H9 (cell line): ENCODE data around the gene KCNMA1. TPM values are rescaled to one million over a fixed set of nuclear protein-coding genes. Genes with fewer than 3 reads are reported as not detected.

Experiments used
- DNase-seq: peaks from one replicate; pipeline ENCODE4 v3.0.0-alpha.2; 2017
- H2AFZ ChIP-seq: one replicate; pipeline ENCODE4 v1.6.1; 2013; ENCODE audit warnings: mild to moderate bottlenecking, low read length, control low read depth, moderate library complexity
- H2AK5ac ChIP-seq: 2 replicates; pipeline ENCODE4 v1.6.1; 2013; ENCODE audit warnings: low read length, control low read depth, mixed read lengths; ENCODE audit not compliant: insufficient read length
- H2BK120ac ChIP-seq: one replicate; pipeline ENCODE4 v1.6.1; 2013; ENCODE audit warnings: low read depth, mild to moderate bottlenecking, low read length, control low read depth, inconsistent platforms; ENCODE audit not compliant: poor library complexity, severe bottlenecking
- H2BK12ac ChIP-seq: 2 replicates; pipeline ENCODE4 v1.6.1; 2013; ENCODE audit warnings: low read length, control low read depth, mixed read lengths, low read depth; ENCODE audit not compliant: insufficient read length
- H2BK15ac ChIP-seq: 2 replicates; pipeline ENCODE4 v1.6.1; 2013; ENCODE audit warnings: low read depth, low read length, control low read depth
- H2BK20ac ChIP-seq: one replicate; pipeline ENCODE4 v1.6.1; 2013; ENCODE audit warnings: low read depth, mild to moderate bottlenecking, low read length, control low read depth, inconsistent platforms; ENCODE audit not compliant: poor library complexity, severe bottlenecking
- H2BK5ac ChIP-seq: 2 replicates; pipeline ENCODE4 v1.6.1; 2013; ENCODE audit warnings: low read length, control low read depth, mixed read lengths; ENCODE audit not compliant: insufficient read length
- H3K14ac ChIP-seq: 2 replicates; pipeline ENCODE4 v1.6.1; 2013; ENCODE audit warnings: low read length, control low read depth; ENCODE audit not compliant: insufficient read depth
- H3K18ac ChIP-seq: 2 replicates; pipeline ENCODE4 v1.6.1; 2013; ENCODE audit warnings: low read depth, mild to moderate bottlenecking, mixed read lengths, low read length, control low read depth; ENCODE audit not compliant: insufficient read length
- H3K23ac ChIP-seq: 2 replicates; pipeline ENCODE4 v1.6.1; 2013; ENCODE audit warnings: low read length, control low read depth, mixed read lengths, low read depth; ENCODE audit not compliant: insufficient read length
- H3K23me2 ChIP-seq: 2 replicates; pipeline ENCODE4 v1.6.1; 2013; ENCODE audit warnings: low read depth, mild to moderate bottlenecking, mixed read lengths, low read length, control low read depth; ENCODE audit not compliant: insufficient read length, poor library complexity, severe bottlenecking
- H3K27ac ChIP-seq: 2 replicates; pipeline ENCODE4 v1.5.1; 2013; ENCODE audit warnings: low read length, control low read depth, mixed read lengths, low read depth; ENCODE audit not compliant: insufficient read length
- H3K27me3 ChIP-seq: 2 replicates; pipeline ENCODE4 v1.6.1; 2013; ENCODE audit warnings: low read length, control low read depth, inconsistent platforms; ENCODE audit not compliant: insufficient read depth
- H3K4ac ChIP-seq: 2 replicates; pipeline ENCODE4 v1.6.1; 2013; ENCODE audit warnings: low read depth, mild to moderate bottlenecking, control low read depth, inconsistent platforms, low read length, moderate library complexity
- H3K4me1 ChIP-seq: 2 replicates; pipeline ENCODE4 v1.6.1; 2013; ENCODE audit warnings: low read length, control low read depth, inconsistent platforms; ENCODE audit not compliant: insufficient read depth
- H3K4me2 ChIP-seq: 2 replicates; pipeline ENCODE4 v1.6.1; 2013; ENCODE audit warnings: low read length, control low read depth, mixed read lengths; ENCODE audit not compliant: insufficient read length, insufficient read depth
- H3K56ac ChIP-seq: 2 replicates; pipeline ENCODE4 v1.6.1; 2013; ENCODE audit warnings: low read depth, mild to moderate bottlenecking, mixed read lengths, low read length, control low read depth; ENCODE audit not compliant: insufficient read length
- H3K79me1 ChIP-seq: 2 replicates; pipeline ENCODE4 v1.6.1; 2013; ENCODE audit warnings: low read depth, mild to moderate bottlenecking, moderate library complexity, low read length, control low read depth, inconsistent platforms; ENCODE audit not compliant: insufficient read depth, poor library complexity, severe bottlenecking
- H3K79me2 ChIP-seq: 2 replicates; pipeline ENCODE4 v1.6.1; 2013; ENCODE audit warnings: low read length, control low read depth, inconsistent platforms; ENCODE audit not compliant: insufficient read depth
- H3K9ac ChIP-seq: 2 replicates; pipeline ENCODE4 v1.6.1; 2013; ENCODE audit warnings: low read length, control low read depth, mixed read lengths; ENCODE audit not compliant: insufficient read length; ENCODE audit errors: extremely low read depth
- H3K9me3 ChIP-seq: one replicate; pipeline ENCODE4 v1.6.1; 2013; ENCODE audit warnings: low read depth, low read length, inconsistent platforms; ENCODE audit not compliant: control insufficient read depth
- H3T11ph ChIP-seq: one replicate; pipeline ENCODE4 v1.6.1; 2013; ENCODE audit warnings: mild to moderate bottlenecking, low read length, control low read depth, inconsistent platforms
- H4K20me1 ChIP-seq: one replicate; pipeline ENCODE4 v1.6.1; 2013; ENCODE audit not compliant: control insufficient read depth, insufficient read length, insufficient read depth
- H4K5ac ChIP-seq: 2 replicates; pipeline ENCODE4 v1.6.1; 2013; ENCODE audit warnings: low read depth, mild to moderate bottlenecking, mixed read lengths, low read length, control low read depth; ENCODE audit not compliant: insufficient read length
- H4K8ac ChIP-seq: replicated peaks from 2 replicates; pipeline ENCODE4 v1.6.1; 2013; ENCODE audit warnings: low read length, control low read depth, mixed read lengths, low read depth; ENCODE audit not compliant: insufficient read length
- H4K91ac ChIP-seq: 2 replicates; pipeline ENCODE4 v1.6.1; 2013; ENCODE audit warnings: low read depth, mild to moderate bottlenecking, moderate library complexity, mixed read lengths, low read length, control low read depth; ENCODE audit not compliant: insufficient read length
- H3K27ac Mint-ChIP-seq, 3 experiments: 2 replicates in 2 of 3; 3 replicates in 1 of 3; pipeline ENCODE4 v1.8.0; 2020 to 2021; ENCODE audit warnings: mixed read lengths in 3 of 3, mild to moderate bottlenecking in 1 of 3, moderate library complexity in 1 of 3
- H3K27me3 Mint-ChIP-seq: 2 replicates; pipeline ENCODE4 v1.8.0; 2021; ENCODE audit warnings: low read depth, mild to moderate bottlenecking, moderate library complexity, mixed read lengths
- H3K36me3 Mint-ChIP-seq, 3 experiments: 2 replicates in 2 of 3; 3 replicates in 1 of 3; pipeline ENCODE4 v1.8.0; 2020 to 2021; ENCODE audit warnings: low read depth in 3 of 3, mixed read lengths in 3 of 3; ENCODE audit not compliant: insufficient read depth in 1 of 3
- H3K4me1 Mint-ChIP-seq, 2 experiments: 2 replicates each; pipeline ENCODE4 v1.8.0; 2020; ENCODE audit warnings: mixed read lengths in 2 of 2
- H3K4me3 Mint-ChIP-seq, 2 experiments: 2 replicates in 1 of 2; 3 replicates in 1 of 2; pipeline ENCODE4 v1.8.0; 2020 to 2021; ENCODE audit warnings: mild to moderate bottlenecking in 2 of 2, mixed read lengths in 2 of 2, moderate library complexity in 1 of 2
- H3K9me3 Mint-ChIP-seq, 2 experiments: 2 replicates in 1 of 2; 3 replicates in 1 of 2; pipeline ENCODE4 v1.8.0; 2020; ENCODE audit warnings: mild to moderate bottlenecking in 2 of 2, mixed read lengths in 2 of 2, moderate library complexity in 1 of 2
- CTCF ChIP-seq: fragments of 200-600 bp; sonication (generic); conservative IDR thresholded peaks from 3 replicates; pipeline ENCODE4 v1.8.0; 2021; ENCODE audit warnings: antibody characterized with exemption, mild to moderate bottlenecking
- WGBS: extraction: QIAGEN DNeasy Blood & Tissue Kit; methylation state at CpG from one replicate; pipeline ENCODE4 v1.1.7; 2013; ENCODE audit warnings: missing lambda C conversion rate, low lambda C conversion rate, mixed read lengths; ENCODE audit not compliant: insufficient read length; ENCODE audit errors: extremely low coverage; 5-methylcytosine and 5-hydroxymethylcytosine counted together
- total RNA-seq: library from RNA; stranded (reverse); gene quantifications from 2 replicates; pipeline ENCODE4 v1.2.1, GENCODE V29; 2021

The KCNMA1 gene
- total RNA-seq, 1 experiment from 2014 or later: 2.0 TPM

GRCh38 chr10:77527839-77528238 is 109.8 kb downstream of the KCNMA1 start:
- Histone ChIP-seq H3K18ac (no peak overlapping the region), H2AFZ (no peak overlapping the region), H4K91ac (no peak overlapping the region), H3K4me2 (no peak overlapping the region), H3K9ac (no peak overlapping the region), H3K27me3 (no peaks in the 10 kb centered on the region), H3K23me2 (no peaks in the 10 kb centered on the region), H2BK120ac (no peak overlapping the region), H3K4me1 (peaks cover 15% of the 10 kb centered on the region; the same call in 1 of the 2 replicates), H3K79me1 (no peaks in the 10 kb centered on the region), H2BK20ac (no peak overlapping the region), H3K4ac (no peak overlapping the region), H4K5ac (no peak overlapping the region), H2BK15ac (no peak overlapping the region), H3T11ph (no peak overlapping the region), H2AK5ac (no peak overlapping the region), H4K20me1 (no peaks in the 10 kb centered on the region), H3K79me2 (no peaks in the 10 kb centered on the region), H3K56ac (no peak overlapping the region), H2BK5ac (no peak overlapping the region), H3K14ac (no peak overlapping the region), H3K9me3 (no peaks in the 10 kb centered on the region), H4K8ac (no peak overlapping the region), H3K23ac (no peak overlapping the region), H3K27ac (no peak overlapping the region), H2BK12ac (no peak overlapping the region)
- H3K27ac Mint-ChIP-seq: no peak overlapping the region
- WGBS: no CpG with 5 or more reads among the region's 2 CpGs
- no peak for DNase-seq
- no peak for TF ChIP-seq CTCF
- H3K27me3 Mint-ChIP-seq: no peaks in the 10 kb centered on the region; the same call in none of the 2 replicates
- H3K9me3 Mint-ChIP-seq: no peaks in the 10 kb centered on the region
- peaks cover 28 to 33% of the 10 kb centered on the region in 2 experiments for H3K4me1 Mint-ChIP-seq
- no peak overlapping the region for H3K4me3 Mint-ChIP-seq
- no peaks in the 10 kb centered on the region for H3K36me3 Mint-ChIP-seq
